ENCODE results near the gene CEBPZ.
A peak's percentile ranks its signal among the peaks of the same experiment; 100 is the strongest.
"Not testable (repeated sequence)": the region's sequence is repeated elsewhere in the genome, so short reads cannot be mapped to it uniquely, and the experiment has no call there.

Gene CEBPZ

DNA sequence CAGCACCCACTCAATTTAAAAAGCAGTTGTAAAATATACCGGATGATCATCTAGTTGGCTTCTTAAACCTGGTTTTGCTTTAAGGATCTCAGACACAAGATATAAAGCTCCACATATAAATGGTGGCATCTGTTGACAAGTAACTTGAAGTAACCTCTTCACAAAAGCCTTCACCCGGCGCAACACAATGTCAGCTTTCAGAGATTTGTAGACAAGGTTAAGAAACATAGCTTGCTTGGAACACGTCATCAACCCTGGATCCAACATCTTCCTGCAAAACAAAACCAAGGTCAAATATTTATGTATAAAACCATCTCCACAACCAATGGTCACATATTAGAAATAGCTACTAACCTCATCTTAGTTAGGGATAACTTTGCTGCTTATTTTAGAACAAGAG is 8.3 kb downstream of the CEBPZ start:
- no peak for DNase-seq (ENCODE audit: low read depth)
- TF ChIP-seq, protein P1, sequence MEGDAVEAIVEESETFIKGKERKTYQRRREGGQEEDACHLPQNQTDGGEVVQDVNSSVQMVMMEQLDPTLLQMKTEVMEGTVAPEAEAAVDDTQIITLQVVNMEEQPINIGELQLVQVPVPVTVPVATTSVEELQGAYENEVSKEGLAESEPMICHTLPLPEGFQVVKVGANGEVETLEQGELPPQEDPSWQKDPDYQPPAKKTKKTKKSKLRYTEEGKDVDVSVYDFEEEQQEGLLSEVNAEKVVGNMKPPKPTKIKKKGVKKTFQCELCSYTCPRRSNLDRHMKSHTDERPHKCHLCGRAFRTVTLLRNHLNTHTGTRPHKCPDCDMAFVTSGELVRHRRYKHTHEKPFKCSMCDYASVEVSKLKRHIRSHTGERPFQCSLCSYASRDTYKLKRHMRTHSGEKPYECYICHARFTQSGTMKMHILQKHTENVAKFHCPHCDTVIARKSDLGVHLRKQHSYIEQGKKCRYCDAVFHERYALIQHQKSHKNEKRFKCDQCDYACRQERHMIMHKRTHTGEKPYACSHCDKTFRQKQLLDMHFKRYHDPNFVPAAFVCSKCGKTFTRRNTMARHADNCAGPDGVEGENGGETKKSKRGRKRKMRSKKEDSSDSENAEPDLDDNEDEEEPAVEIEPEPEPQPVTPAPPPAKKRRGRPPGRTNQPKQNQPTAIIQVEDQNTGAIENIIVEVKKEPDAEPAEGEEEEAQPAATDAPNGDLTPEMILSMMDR (conservative IDR thresholded peaks at IDR 0.05; ENCODE audit: control insufficient read depth, insufficient read depth, low read depth, low read length) = no peak

DNA sequence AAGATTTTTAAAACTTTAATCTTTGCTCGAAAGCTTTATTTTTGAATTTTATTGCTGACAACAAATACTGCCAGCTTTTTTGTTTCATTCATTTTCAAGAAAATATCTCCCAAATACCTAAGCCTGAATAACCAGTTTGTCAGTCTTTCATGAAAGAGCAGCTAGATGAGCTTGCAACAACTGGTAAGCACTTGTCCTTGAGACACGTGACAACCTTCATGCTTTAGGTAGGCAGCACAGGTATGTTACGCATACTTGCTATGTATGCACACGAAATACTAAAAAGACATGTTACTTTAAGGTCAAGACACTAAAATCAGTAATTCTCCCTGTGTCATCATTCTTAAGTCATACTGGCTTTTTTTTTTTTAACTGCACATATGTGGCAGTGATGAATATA is 12.3 kb downstream of the CEBPZ start:
- no peak for DNase-seq (ENCODE audit: low read depth)
- H3K4me3 ChIP-seq (ENCODE audit: control insufficient read depth, low read depth, low read length) = no peak overlapping the region
- TF ChIP-seq, protein P1 (conservative IDR thresholded peaks at IDR 0.05; ENCODE audit: control insufficient read depth, insufficient read depth, low read depth, low read length) = no peak

More for the DNA sequence above, 8.3 kb downstream of the CEBPZ start:
- H3K4me3 ChIP-seq (ENCODE audit: control insufficient read depth, low read depth, low read length) = no peak overlapping the region

GRCh38 chr2:37215250-37215649 is 16.1 kb downstream of the CEBPZ start:
- TF ChIP-seq, protein P1 (conservative IDR thresholded peaks at IDR 0.05; ENCODE audit: control insufficient read depth, insufficient read depth, low read depth, low read length) = no peak
- H3K4me3 ChIP-seq (ENCODE audit: control insufficient read depth, low read depth, low read length) = no peak overlapping the region
- DNase-seq (ENCODE audit: low read depth) = peak; percentile 8

- no peak for DNase-seq (ENCODE audit: low read depth)
- no peak overlapping the region for H3K4me3 ChIP-seq (ENCODE audit: control insufficient read depth, low read depth, low read length)
- TF ChIP-seq, protein P1 (conservative IDR thresholded peaks at IDR 0.05; ENCODE audit: control insufficient read depth, insufficient read depth, low read depth, low read length) = no peak
Observed at GRCh38 chr2:37211939-37212338, 19.5 kb downstream of the CEBPZ start.

DNA sequence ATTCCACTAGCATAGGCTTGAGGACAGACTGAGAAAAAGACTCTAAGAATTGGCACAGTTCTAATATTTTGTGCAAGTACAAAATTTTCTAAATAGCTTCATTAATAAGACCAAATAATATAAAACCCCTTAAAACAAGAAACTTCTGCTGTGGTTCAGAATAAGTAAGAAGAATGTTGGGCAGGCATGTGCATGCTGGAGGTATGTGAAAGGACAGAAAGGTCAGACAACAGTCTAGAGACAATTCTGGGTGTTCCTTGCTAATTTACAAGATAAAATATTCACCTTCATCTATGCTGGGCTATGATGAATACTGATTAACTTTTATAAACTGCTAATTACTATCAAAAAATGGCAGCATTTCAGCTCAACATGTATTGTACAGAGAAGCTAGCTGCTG is 20.2 kb downstream of the CEBPZ start:
- no peak for DNase-seq (ENCODE audit: low read depth)
- TF ChIP-seq, protein P1 (conservative IDR thresholded peaks at IDR 0.05; ENCODE audit: control insufficient read depth, insufficient read depth, low read depth, low read length) = no peak
- no peak overlapping the region for H3K4me3 ChIP-seq (ENCODE audit: control insufficient read depth, low read depth, low read length)

GRCh38 chr2:37206760-37207159 is 24.6 kb downstream of the CEBPZ start:
- not testable (repeated sequence) for H3K4me3 ChIP-seq (ENCODE audit: control insufficient read depth, low read depth, low read length); DNase-seq (ENCODE audit: low read depth)

- DNase-seq (ENCODE audit: low read depth) = no peak
- TF ChIP-seq, protein P1 (conservative IDR thresholded peaks at IDR 0.05; ENCODE audit: control insufficient read depth, insufficient read depth, low read depth, low read length) = no peak
- no peak overlapping the region for H3K4me3 ChIP-seq (ENCODE audit: control insufficient read depth, low read depth, low read length)
Observed at GRCh38 chr2:37205689-37206341, 25.6 kb downstream of the CEBPZ start.

DNA sequence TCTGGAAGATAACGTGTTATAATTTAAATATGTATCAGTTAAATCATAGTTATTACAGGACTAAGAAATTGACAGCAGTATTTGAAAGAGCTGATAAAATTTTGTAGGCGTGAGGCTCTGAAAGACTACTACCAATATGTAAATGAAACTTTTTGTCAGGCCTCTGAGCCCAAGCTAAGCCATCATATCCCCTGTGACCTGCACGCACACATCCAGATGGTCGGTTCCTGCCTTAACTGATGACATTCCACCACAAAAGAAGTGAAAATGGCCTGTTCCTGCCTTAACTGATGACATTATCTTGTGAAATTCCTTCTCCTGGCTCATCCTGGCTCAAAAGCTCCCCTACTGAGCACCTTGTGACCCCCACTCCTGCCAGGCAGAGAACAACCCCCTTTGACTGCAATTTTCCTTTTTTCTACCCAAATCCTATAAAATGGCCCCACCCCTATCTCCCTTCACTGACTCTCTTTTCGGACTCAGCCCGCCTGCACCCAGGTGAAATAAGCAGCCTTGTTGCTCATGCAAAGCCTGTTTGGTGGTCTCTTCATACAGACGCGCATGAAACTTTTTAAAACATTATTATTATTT is 26.2 kb downstream of the CEBPZ start:
- DNase-seq (ENCODE audit: low read depth); H3K4me3 ChIP-seq (ENCODE audit: control insufficient read depth, low read depth, low read length): not testable (repeated sequence)
